Measurements from ENCODE around the gene SP6. TPM values are rescaled to one million over a fixed set of nuclear protein-coding genes. Genes with fewer than 3 reads are reported as not detected.

SP6 gene
- total and polyA plus RNA-seq, 5 donors from 2014 or later: 0.17 TPM; not detected in 4

Other genes starting within 250 kb of the SP6 start
- 242 TPM for gene KPNB1, start 201.2 kb downstream of the SP6 start, total RNA-seq
- gene KPNB1, start 201.2 kb downstream of the SP6 start, polyA plus RNA-seq: 10 to 100 TPM; 20.4 to 27.2 (median 23.3) TPM
- gene TBKBP1, start 157.0 kb downstream of the SP6 start, total RNA-seq: 6.1 TPM
- gene TBKBP1, start 157.0 kb downstream of the SP6 start, polyA plus RNA-seq: under 1 TPM; 0.11 to 0.60 (median 0.51) TPM
- 15.7 TPM for gene TBX21, start 117.9 kb downstream of the SP6 start, total RNA-seq
- 1 to 10 TPM; 3.8 to 8.5 (median 5.2) TPM for gene TBX21, start 117.9 kb downstream of the SP6 start, polyA plus RNA-seq
- 46.1 TPM for gene OSBPL7, start 29.4 kb downstream of the SP6 start, total RNA-seq
- 1 to 10 TPM; 2.1 to 5.1 (median 3.4) TPM for gene OSBPL7, start 29.4 kb downstream of the SP6 start, polyA plus RNA-seq
- 40.8 TPM for gene MRPL10, start 19.6 kb downstream of the SP6 start, total RNA-seq
- 10 to 100 TPM; 47.2 to 58.8 (median 54.2) TPM for gene MRPL10, start 19.6 kb downstream of the SP6 start, polyA plus RNA-seq
- 0.20 TPM for gene LRRC46, start 19.5 kb downstream of the SP6 start, total RNA-seq
- under 1 TPM; 0.11 to 0.48 (median 0.21) TPM for gene LRRC46, start 19.5 kb downstream of the SP6 start, polyA plus RNA-seq
- 24.4 TPM for gene SCRN2, start 9.9 kb downstream of the SP6 start, total RNA-seq
- gene SCRN2, start 9.9 kb downstream of the SP6 start, polyA plus RNA-seq: 10 to 100 TPM; 15.9 to 30.9 (median 21.2) TPM
- gene SP2, start 45.1 kb upstream of the SP6 start, total RNA-seq: 35.0 TPM
- 1 to 10 TPM; 6.2 to 7.5 (median 6.6) TPM for gene SP2, start 45.1 kb upstream of the SP6 start, polyA plus RNA-seq
- 7.8 TPM for gene PNPO, start 90.4 kb upstream of the SP6 start, total RNA-seq
- gene PNPO, start 90.4 kb upstream of the SP6 start, polyA plus RNA-seq: 10 to 100 TPM; 18.3 to 25.5 (median 19.0) TPM
- not detected for gene PRR15L, start 106.7 kb upstream of the SP6 start, total RNA-seq
- under 1 TPM in 2 of 4 donors, not detected in 2; 0.19 to 0.36 TPM for gene PRR15L, start 106.7 kb upstream of the SP6 start, polyA plus RNA-seq
- 256 TPM for gene CDK5RAP3, start 120.0 kb upstream of the SP6 start, total RNA-seq
- gene CDK5RAP3, start 120.0 kb upstream of the SP6 start, polyA plus RNA-seq: 10 to 100 TPM; 68.9 to 83.4 (median 71.4) TPM
- 0.59 TPM for gene COPZ2, start 186.6 kb upstream of the SP6 start, total RNA-seq
- gene COPZ2, start 186.6 kb upstream of the SP6 start, polyA plus RNA-seq: 1 to 10 TPM in 3 of 4 donors, under 1 TPM in 1; 0.55 to 4.1 (median 2.6) TPM
- 41.0 TPM for gene NFE2L1, start 197.2 kb upstream of the SP6 start, total RNA-seq
- 1 to 10 TPM; 6.7 to 9.9 (median 7.3) TPM for gene NFE2L1, start 197.2 kb upstream of the SP6 start, polyA plus RNA-seq

Data from CD4-positive, CD25-positive, alpha-beta regulatory T cell (primary cell).